Fibroblast of skin of left biceps (primary cell): ENCODE results near the gene TRPM8.

Source experiments
- DNase-seq, 2 experiments: peaks; one replicate each; pipeline ENCODE4 v3.0.0-alpha.2; 2013; ENCODE audit warnings: low read depth in 2 of 2

The TRPM8 gene

GRCh38 chr2:234001380-234002160, 84.4 kb downstream of the TRPM8 start:
- no peak for DNase-seq

DNA sequence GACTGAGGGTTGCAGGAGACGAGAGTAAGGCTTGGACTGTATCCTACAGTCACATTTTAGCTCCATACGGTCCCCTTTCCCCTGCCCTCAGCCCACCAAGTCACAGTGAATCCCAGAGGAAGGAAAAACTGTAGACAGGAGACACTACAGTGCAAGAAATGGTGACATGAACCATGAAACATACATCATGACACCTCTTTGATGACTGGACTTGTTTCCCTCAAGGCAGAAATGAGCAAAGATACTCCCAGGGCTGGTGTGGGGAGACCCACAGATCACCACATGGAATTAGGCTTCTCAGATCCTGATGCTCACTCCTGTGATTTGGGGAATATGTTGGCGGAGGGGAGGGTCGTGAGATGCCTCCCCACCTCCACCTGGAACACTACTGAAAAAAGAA, 85.1 kb downstream of the TRPM8 start:
- DNase-seq: no peak

DNA sequence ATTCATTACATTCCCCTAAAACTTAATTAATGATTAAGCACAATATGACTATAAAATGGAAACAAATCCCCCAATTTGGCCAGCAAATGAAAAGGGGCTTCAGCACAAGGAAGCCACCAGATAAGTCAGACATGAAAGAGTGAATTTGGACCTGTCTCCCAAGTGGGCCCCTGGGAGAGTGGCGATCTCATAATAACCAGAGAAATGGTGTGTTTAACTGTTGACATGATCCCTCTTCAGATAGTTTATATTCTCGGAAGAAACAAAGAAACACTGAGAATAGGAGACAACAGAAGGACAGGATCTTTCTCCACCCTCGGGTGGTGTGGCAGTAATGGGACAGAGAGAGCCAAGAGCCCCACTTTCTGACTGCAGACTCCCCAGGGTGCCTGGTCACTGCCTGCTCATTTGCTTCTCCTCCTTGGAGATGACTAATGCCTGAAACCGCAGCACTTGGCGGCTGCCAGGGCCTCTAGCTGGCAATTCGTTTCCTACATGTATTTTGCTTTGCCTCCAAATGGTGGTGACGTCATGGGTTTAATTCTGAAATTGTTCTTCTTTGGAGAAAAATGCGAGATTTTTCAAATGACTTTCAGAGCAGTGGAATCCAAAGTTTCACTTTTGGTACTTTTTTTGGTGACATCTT, 86.9 kb downstream of the TRPM8 start:
- DNase-seq: peak; percentile 57 to 61

DNA sequence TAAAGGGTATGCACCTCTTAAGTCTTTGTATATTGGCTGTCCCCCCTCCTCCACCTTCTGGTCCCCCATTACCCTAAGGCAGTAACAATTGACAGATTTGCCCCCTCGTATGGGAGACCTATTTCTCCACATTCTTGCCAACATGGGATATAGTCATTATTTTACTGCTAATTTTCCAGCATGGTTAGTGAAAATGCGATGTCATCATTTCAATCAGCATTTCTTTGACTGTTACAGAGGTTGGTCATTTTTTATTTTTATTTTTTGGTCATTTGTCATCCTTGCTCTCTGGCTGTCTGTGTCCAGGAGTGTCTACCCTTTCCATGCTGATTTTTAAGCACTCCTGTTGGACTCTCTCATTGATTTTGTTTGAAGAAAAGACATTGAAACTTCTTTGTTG, 88.0 kb downstream of the TRPM8 start:
- DNase-seq: no peak

DNA sequence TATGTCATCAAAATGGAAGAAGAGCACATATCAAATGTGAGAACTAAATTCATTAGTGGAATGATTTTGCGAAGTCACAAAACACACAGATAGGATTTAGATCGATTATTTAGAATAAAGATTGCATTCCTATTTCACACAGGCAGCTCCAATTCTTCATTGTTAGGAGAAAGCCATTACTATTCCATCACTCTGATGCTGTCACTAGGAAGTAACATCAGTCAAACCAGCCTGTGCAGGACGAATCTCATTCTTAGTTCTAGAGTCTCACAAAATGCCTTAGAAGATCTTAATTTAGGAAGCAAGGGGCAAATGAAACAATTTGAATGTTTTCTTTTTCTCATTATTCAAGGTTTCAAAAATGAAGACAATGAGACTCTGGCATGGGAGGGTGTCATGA, 89.3 kb downstream of the TRPM8 start:
- DNase-seq: no peak

- DNase-seq: no peak
Observed at GRCh38 chr2:234014427-234014826, 97.3 kb downstream of the TRPM8 start.

- DNase-seq: no peak
Observed at GRCh38 chr2:234015861-234016260, 98.7 kb downstream of the TRPM8 start.

DNA sequence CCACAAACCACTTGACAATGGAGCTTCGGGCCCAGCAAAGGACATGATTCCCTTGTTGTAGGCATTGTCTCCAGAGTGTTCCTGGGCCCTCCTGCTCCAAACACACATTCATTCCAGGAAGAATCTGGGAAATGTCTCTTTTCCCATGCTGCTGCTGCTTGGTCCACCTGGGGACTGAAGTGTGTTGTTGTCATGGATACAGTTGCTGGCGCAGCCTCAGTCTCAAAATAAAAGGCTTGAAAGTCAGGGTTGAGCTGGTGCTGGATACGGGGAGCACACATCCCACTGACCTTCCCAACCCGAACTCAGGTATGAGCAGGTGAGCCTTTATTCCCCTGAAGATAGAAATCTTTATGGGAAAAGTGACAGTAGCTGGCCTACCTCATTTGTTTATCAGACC, 102.7 kb downstream of the TRPM8 start:
- no peak for DNase-seq

DNA sequence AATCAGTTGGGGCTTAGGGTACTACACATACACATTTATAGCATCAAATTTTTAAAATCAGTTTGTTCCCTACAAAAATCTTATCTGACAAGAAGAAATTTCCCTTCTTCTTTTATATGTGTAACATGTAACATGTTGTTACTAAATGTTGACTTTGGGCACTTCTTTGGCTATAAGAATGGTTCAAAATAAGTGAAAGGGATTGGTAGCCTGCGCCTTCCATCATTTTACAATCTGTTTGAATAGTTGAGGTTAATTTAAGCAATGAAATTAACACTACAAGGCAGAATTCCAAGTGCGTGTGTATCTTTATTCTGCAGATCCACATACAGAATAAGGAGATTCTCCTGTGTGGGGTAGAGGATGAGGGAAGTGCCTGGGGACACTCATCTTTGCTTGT, 103.2 kb downstream of the TRPM8 start:
- no peak for DNase-seq

- DNase-seq: no peak
Observed at GRCh38 chr2:234022424-234022823, 105.3 kb downstream of the TRPM8 start.

GRCh38 chr2:234024304-234024703, 107.1 kb downstream of the TRPM8 start:
- DNase-seq: no peak

DNA sequence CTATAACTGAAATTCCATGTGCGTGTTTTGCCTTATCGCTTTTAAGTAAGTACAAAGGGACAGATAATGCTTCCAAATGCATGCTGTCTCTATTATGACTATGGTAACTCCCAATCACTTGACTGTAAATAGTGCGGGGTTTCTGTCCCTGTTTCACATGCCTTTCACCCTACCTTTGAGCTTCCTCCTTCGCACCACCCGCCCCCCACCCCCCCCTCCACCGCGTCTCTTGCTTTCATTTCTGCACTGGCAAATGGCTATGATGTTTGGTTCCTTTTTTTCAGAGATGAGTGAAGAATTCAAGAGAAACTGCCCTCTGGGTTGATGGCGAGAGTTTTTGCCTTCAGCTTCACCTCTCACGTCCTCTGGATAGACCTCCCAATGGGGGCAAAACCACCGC, 108.3 kb downstream of the TRPM8 start:
- no peak for DNase-seq

DNA sequence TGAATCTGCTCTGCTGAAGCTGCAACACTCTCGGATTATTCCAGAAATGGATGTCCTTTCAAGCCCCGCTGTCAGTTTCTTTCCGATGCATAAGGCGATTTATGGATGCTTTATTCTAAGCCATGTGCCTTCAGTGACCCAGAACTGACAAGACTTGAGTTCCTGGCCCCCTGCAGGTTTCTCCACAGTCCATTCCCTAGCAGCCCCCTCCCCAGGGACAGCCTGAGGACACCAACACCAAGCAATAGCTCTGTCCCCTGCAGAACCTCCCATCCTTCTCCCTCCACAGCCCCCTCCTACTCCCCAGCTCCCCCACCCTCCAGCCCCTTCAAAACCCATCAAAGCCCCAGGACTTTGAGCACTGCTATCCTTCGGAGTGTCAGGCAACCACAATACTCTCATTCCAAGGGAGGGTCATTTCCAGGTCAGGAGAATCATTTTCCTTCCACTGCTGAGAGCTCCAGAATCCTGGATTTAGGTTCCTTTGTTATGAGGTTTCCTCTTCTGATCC, 108.8 kb downstream of the TRPM8 start:
- no peak for DNase-seq

- DNase-seq: no peak
Observed at GRCh38 chr2:234026693-234027254, 109.6 kb downstream of the TRPM8 start.

DNA sequence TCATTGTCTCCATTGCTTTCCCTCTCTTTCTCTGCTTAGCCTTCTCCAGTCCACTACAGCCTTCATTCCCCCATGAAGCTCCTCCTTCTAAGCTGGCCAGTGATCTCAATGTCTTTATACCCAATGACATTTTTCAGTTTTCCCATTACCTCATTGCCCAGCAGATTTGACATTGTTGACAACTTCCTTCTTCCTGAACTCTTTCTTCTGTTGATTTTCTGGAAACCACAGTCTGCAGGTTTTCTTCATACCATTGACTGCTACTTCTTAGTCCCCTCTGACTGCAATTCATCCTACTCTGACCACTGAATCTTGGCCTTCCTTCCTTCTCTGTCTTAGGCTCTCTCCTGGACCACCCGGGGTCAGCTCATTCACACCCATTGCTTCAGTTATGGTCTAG, 110.5 kb downstream of the TRPM8 start:
- no peak for DNase-seq

DNA sequence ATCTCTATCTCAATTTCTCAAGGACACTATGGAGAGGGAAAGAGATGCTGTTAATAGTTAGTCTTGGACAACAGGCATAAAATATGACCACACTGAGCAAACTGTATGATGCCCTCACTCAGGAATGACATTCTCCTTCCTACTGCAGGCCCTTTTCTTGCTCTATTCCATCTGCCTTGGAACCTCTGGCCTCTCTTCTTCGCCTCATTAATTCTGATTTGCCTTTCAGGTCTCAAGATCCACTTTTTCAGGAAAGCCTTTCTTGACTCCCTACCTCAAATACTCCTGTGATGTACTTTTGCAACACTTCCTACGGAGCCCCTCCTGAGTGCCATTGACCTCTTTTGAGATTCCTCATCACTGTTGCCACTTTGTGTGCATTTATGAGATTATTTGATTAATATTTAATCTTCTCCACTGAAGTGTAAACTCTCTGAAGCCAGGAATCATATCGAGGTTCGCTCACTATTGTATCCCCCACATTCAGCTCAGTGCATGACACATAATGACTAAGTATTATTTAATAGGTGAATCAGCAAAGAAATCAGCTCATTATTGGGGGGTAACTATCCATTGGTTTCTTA, 112.1 kb downstream of the TRPM8 start:
- no peak for DNase-seq

DNA sequence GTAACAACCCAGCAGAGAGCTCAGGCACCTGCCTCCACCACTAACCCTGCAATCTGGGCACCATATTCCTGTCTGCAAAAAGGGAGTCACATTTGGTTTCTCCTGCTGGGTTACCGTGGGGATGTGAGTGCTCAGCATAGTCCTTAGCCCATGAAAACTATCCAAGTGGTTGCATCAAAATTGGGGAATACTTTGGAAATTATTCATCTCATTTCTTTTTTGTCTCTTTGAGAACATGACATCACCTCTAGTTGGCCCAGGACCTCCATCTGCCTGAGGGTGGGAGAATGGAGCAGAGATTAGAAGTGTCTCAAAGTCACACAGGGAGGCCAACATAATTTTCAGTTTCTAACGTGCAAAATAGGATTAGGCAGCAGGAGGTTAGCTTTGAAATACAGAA, 114.0 kb downstream of the TRPM8 start:
- no peak for DNase-seq

- peak; percentile 35 to 36 for DNase-seq
Observed at GRCh38 chr2:234032279-234032856, 115.2 kb downstream of the TRPM8 start.

- DNase-seq: no peak
Observed at GRCh38 chr2:234033174-234033573, 116.0 kb downstream of the TRPM8 start.

GRCh38 chr2:234033885-234034284, 116.7 kb downstream of the TRPM8 start:
- no peak for DNase-seq

DNA sequence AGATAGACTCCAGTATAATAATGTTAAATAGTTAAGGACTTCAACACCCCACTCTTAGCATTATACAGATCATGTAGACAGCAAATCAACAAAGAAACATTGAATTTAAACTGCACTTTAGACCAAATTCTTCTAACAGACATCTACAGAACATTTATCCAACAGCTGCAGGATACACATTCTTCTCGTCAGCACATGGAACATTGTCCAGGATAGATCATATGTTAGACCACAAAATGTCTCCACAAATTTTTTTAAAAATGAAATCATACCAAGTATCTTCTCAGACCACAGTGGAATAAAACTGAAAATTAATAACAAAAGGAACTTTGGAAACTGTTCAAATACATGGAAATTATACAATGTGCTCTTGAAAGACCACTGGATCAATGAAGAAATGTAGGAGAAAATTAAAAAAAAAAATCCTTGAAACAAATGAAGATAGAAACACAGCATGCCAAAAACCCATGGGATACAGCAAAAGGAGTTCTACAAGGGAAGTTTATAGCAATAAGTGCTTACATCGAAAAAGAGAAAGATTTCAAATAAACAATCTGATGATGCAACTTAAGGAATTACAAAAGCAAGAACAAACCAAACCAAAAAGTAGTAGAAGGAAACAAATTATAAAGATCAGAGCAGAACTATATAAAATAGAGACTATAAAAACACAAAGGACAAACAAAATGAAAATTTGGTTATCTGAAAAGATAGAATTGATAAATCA, 121.1 kb downstream of the TRPM8 start:
- peak; percentile 28 to 33 for DNase-seq

- peak; percentile 52 to 66 for DNase-seq
Observed at GRCh38 chr2:234044157-234044556, 127.0 kb downstream of the TRPM8 start.
